Measurements from ENCODE around the gene KPNA2. TPM values are rescaled to one million over a fixed set of nuclear protein-coding genes. Genes with fewer than 3 reads are reported as not detected.
"Not testable (repeated sequence)": the region's sequence is repeated elsewhere in the genome, so short reads cannot be mapped to it uniquely, and the experiment has no call there.

The KPNA2 gene
- total and polyA plus RNA-seq, 2 of the 13 experiments (the other 11 are each of a cell fraction or from before 2014, with no cell fraction given): 111 to 305 TPM

DNA sequence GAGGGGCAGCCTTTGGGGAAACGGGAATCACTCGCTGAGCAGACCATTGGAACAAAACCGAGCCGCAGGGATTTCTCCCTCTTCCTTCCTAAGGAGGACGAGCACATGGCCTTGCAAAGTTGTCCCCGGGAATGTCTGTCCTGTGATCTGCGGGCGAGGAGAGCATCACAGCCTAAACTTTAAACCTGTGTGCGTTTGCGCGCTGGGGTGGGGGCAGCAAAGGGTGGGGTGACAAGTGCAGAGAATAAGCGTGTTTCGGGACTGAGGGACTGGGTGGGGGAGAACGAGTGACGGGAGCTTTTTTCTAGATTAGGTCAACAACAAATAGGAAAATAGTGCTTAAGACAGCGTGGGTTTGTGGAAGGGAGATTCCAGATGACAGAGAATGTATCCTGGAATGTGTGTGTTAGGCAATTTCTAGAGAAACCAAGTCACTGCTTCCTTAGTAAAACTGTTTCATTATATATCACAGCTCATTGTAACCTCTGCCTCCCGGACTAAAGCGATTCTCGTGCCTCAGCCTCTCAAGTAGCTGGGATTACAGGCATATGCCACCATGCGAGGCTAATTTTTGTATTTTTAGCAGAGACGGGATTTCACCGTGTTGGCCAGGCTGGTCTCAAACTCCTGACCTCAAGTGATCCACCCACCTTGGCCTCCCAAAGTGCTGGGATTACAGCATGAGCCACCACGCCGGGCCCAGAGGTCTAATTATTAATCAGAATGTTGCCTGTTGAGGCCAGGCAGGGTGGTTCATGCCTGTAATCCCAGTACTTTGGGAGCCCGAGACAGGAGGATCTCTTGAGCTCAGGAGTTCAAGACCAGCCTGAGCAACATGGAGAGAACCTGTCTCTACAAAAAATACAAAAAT lies 39.0 kb upstream of the KPNA2 start, which contains the start of gene C17orf58:
Gene C17orf58 (minus strand): TSS at position 169 of the 871 bp plus-strand sequence. CDS start 271 bp downstream, outside the sequence.
- intact Hi-C loops (cut with micrococcal nuclease; ENCODE audit: unreplicated experiment); CTCF ChIA-PET (ENCODE audit: low intra/inter-chr PET ratio, low total read pairs); TF ChIP-seq LCORL (IDR thresholded peaks at IDR 0.05); CBX2 (CRISPR knock-in tag; IDR thresholded peaks at IDR 0.05; ENCODE audit: low read depth); TCF12 (IDR thresholded peaks at IDR 0.05); SOX6 (IDR thresholded peaks at IDR 0.05): not testable (repeated sequence)
- POLR2A ChIA-PET: interaction anchor here (1.1 to 1.8 kb wide), 4 partner anchors 15 to 40 kb away, joined by 3 to 6 read pairs (median 4); no protein-coding TSS in a partner anchor
- TF ChIP-seq, protein P1, sequence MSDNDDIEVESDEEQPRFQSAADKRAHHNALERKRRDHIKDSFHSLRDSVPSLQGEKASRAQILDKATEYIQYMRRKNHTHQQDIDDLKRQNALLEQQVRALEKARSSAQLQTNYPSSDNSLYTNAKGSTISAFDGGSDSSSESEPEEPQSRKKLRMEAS (IDR thresholded peaks at IDR 0.05): peak; percentile 75
- TF ChIP-seq KDM1A (CRISPR knock-in tag; IDR thresholded peaks at IDR 0.05) (peak; percentile 68; the same call in 1 of the 2 replicates), LCORL (CRISPR knock-in tag; IDR thresholded peaks at IDR 0.05) (peak; percentile 21; the same call in 1 of the 2 replicates), ZFP82 (CRISPR knock-in tag; IDR thresholded peaks at IDR 0.05; ENCODE audit: borderline replicate concordance) (peak; percentile 35; the same call in 1 of the 2 replicates), CBX2 (IDR thresholded peaks at IDR 0.05; ENCODE audit: low read depth, low read length) (peak; percentile 44; the same call in 1 of the 2 replicates), BORCS8-MEF2B (CRISPR knock-in tag; IDR thresholded peaks at IDR 0.05) (0 out of 2 replicates have a peak, but pooled peaks have one; percentile 48), ZFY (CRISPR knock-in tag; IDR thresholded peaks at IDR 0.05) (0 out of 2 replicates have a peak, but pooled peaks have one; percentile 6), HDAC2 (CRISPR knock-in tag; IDR thresholded peaks at IDR 0.05) (0 out of 2 replicates have a peak, but pooled peaks have one; percentile 22), ZMYM2 (CRISPR knock-in tag; IDR thresholded peaks at IDR 0.05) (0 out of 2 replicates have a peak, but pooled peaks have one; percentile 53), TCF12 (CRISPR knock-in tag; IDR thresholded peaks at IDR 0.05) (0 out of 2 replicates have a peak, but pooled peaks have one; percentile 31), ZBTB34 (CRISPR knock-in tag; IDR thresholded peaks at IDR 0.05) (0 out of 2 replicates have a peak, but pooled peaks have one; percentile 24), PATZ1 (CRISPR knock-in tag; IDR thresholded peaks at IDR 0.05) (peak; percentile 15; the same call in 1 of the 2 replicates), SOX6 (CRISPR knock-in tag; IDR thresholded peaks at IDR 0.05) (0 out of 2 replicates have a peak, but pooled peaks have one; percentile 8), ZNF891 (CRISPR knock-in tag; IDR thresholded peaks at IDR 0.05) (0 out of 2 replicates have a peak, but pooled peaks have one; percentile 51)
- TF ChIP-seq, protein P2, sequence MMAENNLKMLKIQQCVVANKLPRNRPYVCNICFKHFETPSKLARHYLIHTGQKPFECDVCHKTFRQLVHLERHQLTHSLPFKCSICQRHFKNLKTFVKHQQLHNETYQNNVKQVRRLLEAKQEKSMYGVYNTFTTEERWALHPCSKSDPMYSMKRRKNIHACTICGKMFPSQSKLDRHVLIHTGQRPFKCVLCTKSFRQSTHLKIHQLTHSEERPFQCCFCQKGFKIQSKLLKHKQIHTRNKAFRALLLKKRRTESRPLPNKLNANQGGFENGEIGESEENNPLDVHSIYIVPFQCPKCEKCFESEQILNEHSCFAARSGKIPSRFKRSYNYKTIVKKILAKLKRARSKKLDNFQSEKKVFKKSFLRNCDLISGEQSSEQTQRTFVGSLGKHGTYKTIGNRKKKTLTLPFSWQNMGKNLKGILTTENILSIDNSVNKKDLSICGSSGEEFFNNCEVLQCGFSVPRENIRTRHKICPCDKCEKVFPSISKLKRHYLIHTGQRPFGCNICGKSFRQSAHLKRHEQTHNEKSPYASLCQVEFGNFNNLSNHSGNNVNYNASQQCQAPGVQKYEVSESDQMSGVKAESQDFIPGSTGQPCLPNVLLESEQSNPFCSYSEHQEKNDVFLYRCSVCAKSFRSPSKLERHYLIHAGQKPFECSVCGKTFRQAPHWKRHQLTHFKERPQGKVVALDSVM (CRISPR knock-in tag; IDR thresholded peaks at IDR 0.05): peak; percentile 71; the same call in 1 of the 2 replicates

More for the DNA sequence above, 39.0 kb upstream of the KPNA2 start, which contains the start of gene C17orf58:
- H4K20me1 ChIP-seq (ENCODE audit: insufficient read depth, low read length); H3K79me2 ChIP-seq (ENCODE audit: insufficient read depth, low read length); in situ Hi-C loops (cut with HindIII; ENCODE audit: extremely low pct_ligation_motif_present, low pct_unique_long_range_greater_than_20kb); DNase-seq (ENCODE audit: low spot score); H3K9me3 ChIP-seq (ENCODE audit: low read length); H3K27me3 ChIP-seq (ENCODE audit: control insufficient read depth in 1 of 2, insufficient read depth in 2 of 2, low read length in 2 of 2); H3K27ac ChIP-seq (ENCODE audit: extremely low read length, insufficient read depth, low read length); FAIRE-seq; H3K36me3 ChIP-seq (replicated peaks in 1 of 2; ENCODE audit: control insufficient read depth in 1 of 2, insufficient read depth in 2 of 2, low read length in 2 of 2); BruUV-seq (replicated peaks): not testable (repeated sequence)
- ATAC-seq: peak; percentile 19
- Histone ChIP-seq H3K9ac (ENCODE audit: insufficient read depth, low read depth, low read length) (peak within 1 kb of the TSS; percentile 15), H3K4me2 (ENCODE audit: low read depth, low read length) (peak within 1 kb of the TSS; percentile 99), H3K4me3 (replicated peaks in 1 of 3; ENCODE audit: insufficient read depth in 1 of 3, low read depth in 2 of 3, low read length in 3 of 3) (peak within 1 kb of the TSS; percentile 60 to 78 (median 72)), H3K4me1 (ENCODE audit: insufficient read depth, low read length) (peaks cover 36% of the 10 kb centered on the region), H2AFZ (ENCODE audit: low read length) (peak within 1 kb of the TSS; percentile 10)
- WGBS (ENCODE audit: low lambda C conversion rate): 2% methylated on average over 24 of the region's 25 CpGs

All from HepG2 (cell line).